Right lobe of liver (tissue), 6 donors: Measurements from ENCODE around the gene RAB8B. TPM values are rescaled to one million over a fixed set of nuclear protein-coding genes. Genes with fewer than 3 reads are reported as not detected.

Experiments
- ATAC-seq, 4 donors: fragments of 200-7000 bp; cut with Tn5 transposase; one replicate each; pipeline ENCODE4 v1.9.1; 2020; ENCODE audit warnings: mild to moderate bottlenecking in 4 of 4, moderate library complexity in 4 of 4
- DNase-seq, 3 donors: peaks; one replicate each; pipeline ENCODE4 v3.0.0-alpha.2; 2020
- H3K27ac ChIP-seq, 3 donors: fragments of 200-600 bp; one replicate each; pipeline ENCODE4 v1.8.0; 2022
- H3K27me3 ChIP-seq, 2 donors: fragments of 200-600 bp; one replicate each; pipeline ENCODE4 v1.8.0; 2022
- H3K36me3 ChIP-seq, 4 donors: fragments of 200-600 bp; sonication (generic) in 1 of 4; one replicate each; pipeline versions ENCODE4 v1.5.1 to v1.8.0; 2017 to 2022; ENCODE audit warnings: control low read depth in 1 of 4
- H3K4me1 ChIP-seq, 4 donors: fragments of 200-600 bp; sonication (generic) in 1 of 4; one replicate each; pipeline versions ENCODE4 v1.5.1 to v1.8.0; 2017 to 2022; ENCODE audit warnings: control low read depth in 1 of 4
- H3K4me3 ChIP-seq, 3 donors: fragments of 200-600 bp; one replicate each; pipeline ENCODE4 v1.8.0; 2022
- H3K9me3 ChIP-seq, 4 donors: fragments of 200-600 bp; sonication (generic) in 1 of 4; one replicate each; pipeline versions ENCODE4 v1.5.1 to v1.8.0; 2017 to 2022; ENCODE audit warnings: control low read depth in 1 of 4
- CTCF ChIP-seq, 4 donors: fragments of 200-600 bp in 3 of 4; fragments of 450-650 bp in 1 of 4; IDR thresholded peaks; one replicate each; pipeline versions ENCODE4 v1.5.1 to v1.8.0; 2016 to 2022; ENCODE audit warnings: antibody characterized with exemption in 4 of 4, mild to moderate bottlenecking in 2 of 4
- POLR2A ChIP-seq: fragments of 450-650 bp; IDR thresholded peaks from one replicate; pipeline ENCODE4 v1.6.1; 2017; ENCODE audit warnings: antibody characterized with exemption, mild to moderate bottlenecking
- WGBS: methylation state at CpG from one replicate; pipeline ENCODE4 v1.1.6; 2018; ENCODE audit warnings: low coverage, low lambda C conversion rate; ENCODE audit not compliant: insufficient coverage; ENCODE audit errors: missing lambda C conversion rate; 5-methylcytosine and 5-hydroxymethylcytosine counted together
- intact Hi-C, 2 donors: fragments of 100-400 bp; cut with DNase I; formaldehyde crosslinking; loops; one replicate each; pipeline versions ENCODE4 v1.11.2 to v1.14.1; 2022
- total RNA-seq, 6 experiments: library from RNA; depleted of rRNA in 2 of 6; stranded (reverse); fragments of >200 nt in 2 of 6; fragmentation: NEBNext Ultra II Directional in 3 of 6; extraction: Animal tissue kit (Norgen Biotek cat#: 25700) in 3 of 6; gene quantifications; one replicate each; pipeline versions ENCODE4 v1.1.0 to v1.2.4, GENCODE V29; 2016 to 2023
- donor health status: DM: no; HTN: yes; CAD: no.
- donor health status: DM: no; HTN: no; CAD: no.
- donor health status: DM: no; HTN: no; CAD: no.
- donor health status: DM: no; HTN: yes; CAD: no.
- donor health status: DM: no; HTN: yes; CAD: no.

RAB8B gene
- total RNA-seq, 6 experiments from 2014 or later: 5.8 to 50.7 (median 14.3) TPM

DNA sequence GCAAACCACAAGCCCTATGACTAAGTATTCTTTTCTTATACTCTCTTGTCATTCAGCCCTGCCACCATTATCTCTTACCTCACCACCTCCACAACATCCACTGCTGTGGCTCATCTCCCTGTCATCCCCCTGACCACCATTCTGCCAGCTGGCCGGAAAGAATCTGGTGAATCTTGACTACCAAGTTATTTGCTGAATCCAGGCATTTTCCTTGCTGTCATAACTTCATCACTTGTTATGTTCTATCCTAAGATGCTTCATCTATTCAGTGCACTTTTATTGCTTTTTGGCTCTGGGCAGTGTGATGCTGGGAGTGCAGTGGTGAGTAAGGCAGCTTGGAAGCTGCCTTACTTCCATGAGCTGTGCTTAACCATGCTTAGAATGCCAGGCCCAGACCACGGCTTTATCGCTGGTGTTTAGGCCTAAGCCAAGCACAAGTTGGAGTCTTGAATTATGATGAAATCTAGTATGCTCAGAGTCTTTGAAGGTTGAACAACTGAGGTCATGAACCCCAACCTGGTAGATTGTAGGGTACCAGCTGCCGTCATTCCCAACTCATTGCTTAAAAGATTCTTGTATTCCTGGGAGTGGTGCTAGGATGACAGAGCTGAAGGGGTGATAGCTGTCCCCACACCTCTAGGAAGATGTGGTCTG, 61.0 kb downstream of the RAB8B start:
- intact Hi-C loops: no loop called here
- H3K9me3 ChIP-seq: no peaks in the 10 kb centered on the region
- no peak overlapping the region for H3K27ac ChIP-seq
- H3K4me1 ChIP-seq: peaks cover 0 to 15% (median 0%) of the 10 kb centered on the region in 4 donors
- no peak for TF ChIP-seq CTCF (IDR thresholded peaks at IDR 0.05)
- no peak for TF ChIP-seq POLR2A
- no peaks in the 10 kb centered on the region for H3K27me3 ChIP-seq
- no peaks in the 10 kb centered on the region for H3K36me3 ChIP-seq
- H3K4me3 ChIP-seq: no peak overlapping the region
- WGBS: 90% methylated on average over 3 of the region's 4 CpGs
- DNase-seq: no peak
- no peak for ATAC-seq

GRCh38 chr15:63251701-63252100, 62.3 kb downstream of the RAB8B start:
- intact Hi-C loops: no loop called here
- H3K4me1 ChIP-seq: peaks cover 0 to 12% (median 0%) of the 10 kb centered on the region in 4 donors
- no peak for TF ChIP-seq CTCF (IDR thresholded peaks at IDR 0.05)
- TF ChIP-seq POLR2A: no peak
- WGBS: 93% methylated on average over 2 of the region's 2 CpGs
- no peaks in the 10 kb centered on the region for H3K9me3 ChIP-seq
- no peaks in the 10 kb centered on the region for H3K36me3 ChIP-seq
- H3K27ac ChIP-seq: no peak overlapping the region
- ATAC-seq (no peak), DNase-seq (no peak)
- no peaks in the 10 kb centered on the region for H3K27me3 ChIP-seq
- H3K4me3 ChIP-seq: no peak overlapping the region

GRCh38 chr15:63252292-63252691, 62.9 kb downstream of the RAB8B start:
- ATAC-seq: no peak
- Histone ChIP-seq H3K4me1 (peaks cover 0 to 6% (median 0%) of the 10 kb centered on the region in 4 donors), H3K9me3 (no peaks in the 10 kb centered on the region), H3K4me3 (no peak overlapping the region), H3K36me3 (no peaks in the 10 kb centered on the region), H3K27ac (no peak overlapping the region), H3K27me3 (no peaks in the 10 kb centered on the region)
- no peak for DNase-seq
- intact Hi-C loops: no loop called here
- 92% methylated on average over 2 of the region's 2 CpGs for WGBS
- TF ChIP-seq POLR2A: no peak
- no peak for TF ChIP-seq CTCF (IDR thresholded peaks at IDR 0.05)

- no peaks in the 10 kb centered on the region for H3K4me1 ChIP-seq
- no peak for ATAC-seq
- no peaks in the 10 kb centered on the region for H3K9me3 ChIP-seq
- no peak for DNase-seq
- no peak overlapping the region for H3K4me3 ChIP-seq
- peaks cover 0 to 1% (median 0%) of the 10 kb centered on the region in 4 donors for H3K36me3 ChIP-seq
- H3K27me3 ChIP-seq: no peaks in the 10 kb centered on the region
- 54% methylated on average over 2 of the region's 2 CpGs for WGBS
- no peak overlapping the region for H3K27ac ChIP-seq
- intact Hi-C loops: no loop called here
- TF ChIP-seq POLR2A: no peak
- no peak for TF ChIP-seq CTCF (IDR thresholded peaks at IDR 0.05)
Observed at GRCh38 chr15:63254991-63255390, 65.6 kb downstream of the RAB8B start.
